ENCODE measurements around the gene FMN1.

The FMN1 gene

GRCh38 chr15:33013827-33014445, 180.6 kb downstream of the FMN1 start:
- TF ChIP-seq CTCF (conservative IDR thresholded peaks at IDR 0.05) (no peak), ZFX (IDR thresholded peaks at IDR 0.05) (no peak)
- no peak overlapping the region for H3K27ac ChIP-seq

GRCh38 chr15:33011976-33012375, 182.5 kb downstream of the FMN1 start:
- no peak overlapping the region for H3K27ac ChIP-seq
- TF ChIP-seq ZFX (IDR thresholded peaks at IDR 0.05) = no peak
- TF ChIP-seq CTCF (conservative IDR thresholded peaks at IDR 0.05) = no peak

GRCh38 chr15:33009603-33010002, 184.9 kb downstream of the FMN1 start:
- no peak overlapping the region for H3K27ac ChIP-seq
- TF ChIP-seq ZFX (IDR thresholded peaks at IDR 0.05) (no peak), CTCF (conservative IDR thresholded peaks at IDR 0.05) (no peak)

GRCh38 chr15:33009026-33009425, 185.5 kb downstream of the FMN1 start:
- H3K27ac ChIP-seq = no peak overlapping the region
- no peak for TF ChIP-seq CTCF (conservative IDR thresholded peaks at IDR 0.05)
- TF ChIP-seq ZFX (IDR thresholded peaks at IDR 0.05) = no peak

- no peak overlapping the region for H3K27ac ChIP-seq
- no peak for TF ChIP-seq ZFX (IDR thresholded peaks at IDR 0.05)
- no peak for TF ChIP-seq CTCF (conservative IDR thresholded peaks at IDR 0.05)
These were observed 186.1 kb downstream of the FMN1 start for GRCh38 chr15:33008284-33008995.

- TF ChIP-seq ZFX (IDR thresholded peaks at IDR 0.05) = no peak
- peak; percentile 42 for TF ChIP-seq CTCF (conservative IDR thresholded peaks at IDR 0.05)
- no peak overlapping the region for H3K27ac ChIP-seq
These were observed 187.1 kb downstream of the FMN1 start for GRCh38 chr15:33007303-33007855.

- no peak for TF ChIP-seq ZFX (IDR thresholded peaks at IDR 0.05)
- TF ChIP-seq CTCF (conservative IDR thresholded peaks at IDR 0.05) = no peak
These were observed 188.9 kb downstream of the FMN1 start for GRCh38 chr15:33005582-33005981.

More at GRCh38 chr15:33005582-33005981, 188.9 kb downstream of the FMN1 start:
- H3K27ac ChIP-seq = no peak overlapping the region

Measured in C4-2B (cell line).